Activated CD4-positive, alpha-beta T cell treated with anti-CD3 and anti-CD28 coated beads for 24 hours (primary cell): ENCODE results near the gene IL15.
"Not testable (repeated sequence)": the region's sequence is repeated elsewhere in the genome, so short reads cannot be mapped to it uniquely, and the experiment has no call there.

ENCODE experiments used
- DNase-seq, 2 donors: peaks; one replicate each; pipeline ENCODE4 v3.0.0-alpha.2; 2020; ENCODE audit warnings: low read depth in 2 of 2

Gene IL15

DNA sequence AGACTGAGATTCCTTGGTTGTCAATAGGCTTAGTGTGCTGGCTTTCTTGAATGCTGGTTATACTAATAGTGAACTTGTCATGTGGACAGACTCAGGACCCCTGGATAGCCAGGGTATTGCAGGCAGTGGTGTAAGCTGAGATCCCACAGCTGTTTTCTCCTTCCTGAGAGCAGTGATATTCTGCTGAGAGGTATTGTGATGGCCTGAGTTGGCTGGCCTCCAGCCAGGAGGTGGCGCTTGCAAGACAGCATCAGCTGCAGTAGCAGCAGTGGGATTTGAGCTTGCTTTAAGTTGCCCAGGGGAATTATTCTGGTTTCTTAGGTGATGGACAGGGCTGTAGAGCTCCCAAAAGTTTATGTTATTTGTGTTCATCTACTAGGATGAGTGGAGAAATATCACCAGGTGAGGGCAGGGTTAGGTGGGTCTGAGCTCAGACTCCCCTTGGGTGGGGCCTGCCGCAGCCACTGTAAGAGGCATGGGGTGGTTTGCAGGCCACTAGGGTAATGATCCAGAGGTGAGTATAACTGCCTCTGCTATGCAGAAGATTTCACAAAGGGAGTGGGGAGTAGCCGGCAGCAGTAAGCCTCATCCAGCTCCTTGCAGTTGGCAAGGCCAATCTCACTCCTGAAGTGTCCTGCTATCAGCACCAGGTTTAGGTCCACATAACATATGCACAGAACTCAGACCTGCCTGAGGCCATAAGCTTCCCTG lies 66.2 kb downstream of the IL15 start:
- no peak for DNase-seq

GRCh38 chr4:141703497-141703896 lies 67.1 kb downstream of the IL15 start:
- no peak for DNase-seq

DNA sequence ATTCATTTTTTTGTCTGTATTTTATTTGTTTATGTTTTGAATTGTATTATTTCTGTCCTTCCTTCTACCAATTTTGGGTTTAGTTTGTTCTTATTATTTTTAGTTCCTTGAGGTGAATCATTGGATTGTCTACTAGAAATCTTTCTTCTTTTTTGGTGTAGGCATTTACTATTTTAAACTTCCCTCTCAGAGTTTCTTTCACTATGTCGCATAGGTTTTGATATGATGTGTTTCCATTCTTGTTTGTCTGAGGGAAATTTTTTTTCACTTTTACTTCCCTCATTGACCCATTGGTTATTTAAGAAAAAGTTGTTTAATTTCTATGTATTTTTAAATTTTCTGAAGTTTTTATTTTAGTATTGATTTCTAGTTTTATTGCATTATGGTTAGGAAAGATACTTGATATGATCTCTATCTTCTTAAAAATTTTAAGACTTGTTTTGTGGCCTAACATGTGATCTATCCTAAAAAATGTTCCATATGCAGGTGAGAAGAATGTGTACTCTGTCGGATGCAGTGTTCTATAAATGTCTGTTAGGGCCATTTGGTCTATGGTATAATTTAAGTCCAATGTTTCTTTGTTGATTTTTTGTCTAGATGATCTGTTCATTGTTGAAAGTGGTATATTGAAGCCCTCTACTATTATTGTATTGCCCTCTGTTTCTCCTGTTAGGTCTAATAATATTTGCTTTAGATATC lies 68.8 kb downstream of the IL15 start:
- DNase-seq, result no peak

DNA sequence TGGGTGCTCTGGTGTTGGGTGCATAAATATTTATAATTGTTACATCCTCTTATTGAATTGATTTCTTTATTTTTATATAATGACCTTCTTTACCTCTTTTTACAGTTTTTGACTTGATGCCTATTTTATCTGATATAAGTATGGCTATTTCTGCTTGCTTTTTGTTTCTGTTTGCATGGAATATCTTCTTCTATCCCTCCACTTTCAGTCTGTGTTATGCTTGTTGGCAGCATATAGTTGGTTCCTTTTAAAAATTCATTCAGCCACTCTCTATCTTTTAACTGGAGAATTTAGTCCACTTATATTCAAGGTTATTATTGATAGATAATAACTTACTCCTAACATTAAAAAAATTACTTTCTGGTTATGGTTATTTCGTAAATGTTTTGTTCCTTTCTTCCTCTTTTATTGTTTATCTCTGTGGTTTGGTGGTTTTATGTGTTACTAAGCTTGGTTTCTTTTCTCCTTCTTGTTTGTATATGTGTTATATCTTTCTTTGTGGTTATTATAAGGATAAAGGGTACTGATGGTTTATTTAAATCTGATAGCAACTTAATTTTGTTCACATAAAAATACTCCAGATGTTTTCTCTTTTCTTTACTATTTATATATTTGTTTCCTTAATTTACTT lies 69.5 kb downstream of the IL15 start:
- DNase-seq, result no peak

DNA sequence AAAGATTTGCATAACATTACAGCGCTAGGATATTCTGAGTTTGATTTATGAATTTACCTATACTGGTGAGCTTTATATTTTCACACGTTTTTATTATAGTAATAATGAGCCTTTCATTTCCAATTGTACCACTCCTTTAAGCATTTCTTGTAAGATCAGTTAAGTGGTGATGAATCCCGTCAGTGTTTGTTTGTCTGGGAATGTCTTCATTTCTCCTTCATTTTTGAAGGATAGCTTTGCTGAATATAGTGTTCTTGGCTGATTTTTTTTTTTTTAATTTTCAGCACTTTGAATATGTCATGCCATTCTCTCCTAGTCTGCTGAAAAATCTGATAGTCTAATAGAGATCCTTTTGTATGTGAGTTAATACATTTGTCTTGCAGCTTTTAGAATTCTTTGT lies 70.1 kb downstream of the IL15 start:
- no peak for DNase-seq

GRCh38 chr4:141711211-141711610 lies 74.8 kb downstream of the IL15 start:
- no peak for DNase-seq

- DNase-seq, result no peak
These were observed 76.8 kb downstream of the IL15 start for GRCh38 chr4:141713185-141713584.

DNA sequence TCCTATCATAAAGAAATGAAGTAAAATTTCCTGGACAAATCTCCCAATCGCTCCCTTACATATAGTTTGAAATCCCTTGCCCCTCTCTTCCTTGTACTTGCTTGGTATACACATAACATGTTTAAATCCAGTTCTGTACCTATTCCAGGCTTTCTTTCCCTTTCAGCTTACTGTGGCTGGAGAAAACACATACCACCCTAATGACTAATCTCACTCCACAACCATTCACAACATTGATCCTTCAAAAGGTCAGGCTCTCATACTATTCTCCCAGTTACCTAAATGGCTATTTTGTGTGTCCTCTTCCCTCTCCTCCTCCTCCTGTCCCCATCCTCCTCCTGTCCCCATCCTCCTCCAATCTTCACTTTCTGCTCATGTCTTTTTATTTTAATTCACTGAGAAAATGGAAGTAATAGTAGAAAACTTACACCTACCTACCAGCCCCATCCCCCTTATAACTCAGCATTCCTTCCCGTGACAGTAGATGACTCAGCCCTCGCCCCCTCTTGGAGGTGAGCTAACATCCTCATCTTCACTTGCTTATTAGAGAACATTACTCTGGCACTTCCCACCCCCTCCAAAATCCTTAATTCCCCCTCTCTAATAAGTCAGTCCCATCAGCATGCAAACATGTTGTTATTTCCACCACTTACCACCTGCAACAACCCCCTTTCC lies 77.5 kb downstream of the IL15 start:
- no peak for DNase-seq

GRCh38 chr4:141719585-141719984 lies 83.2 kb downstream of the IL15 start:
- no peak for DNase-seq

DNA sequence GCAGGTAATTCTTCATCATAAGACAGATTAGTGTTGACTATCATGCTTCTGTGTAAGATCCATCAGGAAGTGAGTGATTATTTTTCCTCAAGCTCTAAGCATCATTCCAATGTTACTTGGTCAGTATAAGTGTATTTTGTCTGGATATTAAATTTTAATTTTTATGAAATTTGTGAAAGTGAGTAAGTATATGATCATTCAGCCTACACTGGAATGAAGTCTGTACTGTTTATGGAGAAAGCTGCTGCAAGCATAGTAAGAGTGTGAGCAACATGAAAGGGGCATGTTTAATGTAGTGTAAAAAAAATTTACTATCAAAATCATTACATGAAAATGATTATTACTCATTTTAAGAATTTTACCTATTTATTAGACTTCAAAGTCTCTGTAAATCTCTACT lies 84.8 kb downstream of the IL15 start:
- no peak for DNase-seq

- DNase-seq, result no peak
These were observed 88.3 kb downstream of the IL15 start for GRCh38 chr4:141724646-141725045.

DNA sequence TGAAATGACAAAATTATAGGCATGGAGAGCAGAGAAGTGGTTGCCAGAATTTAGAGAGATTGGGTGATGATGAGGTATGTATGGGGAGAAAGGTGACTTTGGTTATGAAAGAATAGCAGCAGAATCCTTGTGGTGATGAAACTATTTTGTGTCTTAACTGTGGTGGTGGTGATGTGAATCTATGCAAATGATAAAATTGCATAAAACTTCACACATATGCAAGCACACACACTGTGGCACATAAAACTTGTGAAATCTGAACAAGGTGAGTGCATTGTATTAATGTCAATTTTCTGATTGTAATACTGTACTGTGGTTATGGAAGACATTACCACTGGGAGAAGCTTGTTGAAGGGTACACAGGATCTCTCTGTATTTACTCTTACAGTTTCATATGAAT lies 91.0 kb downstream of the IL15 start:
- DNase-seq, result no peak

DNA sequence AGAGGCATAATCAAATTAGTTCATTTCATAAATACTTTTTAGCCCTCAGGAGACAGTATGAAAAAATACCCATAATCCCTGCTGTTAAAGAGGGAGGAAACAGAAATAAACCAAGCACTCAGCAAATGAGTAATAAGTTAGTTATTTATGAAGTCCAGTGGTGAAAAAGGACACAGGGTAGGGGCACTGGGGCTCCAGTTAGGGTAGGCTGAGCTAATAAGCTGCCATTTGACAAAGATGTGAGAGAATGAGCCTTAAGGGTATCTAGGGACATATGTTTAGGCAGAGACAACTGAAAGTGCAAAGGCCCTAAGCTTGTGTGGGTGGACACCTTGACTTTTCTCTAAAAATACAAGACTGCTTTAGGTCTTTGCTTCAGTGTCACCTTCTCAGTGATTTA lies 94.4 kb downstream of the IL15 start:
- no peak for DNase-seq

GRCh38 chr4:141731481-141731880 lies 95.1 kb downstream of the IL15 start:
- no peak for DNase-seq

- DNase-seq, result no peak
These were observed 103.3 kb downstream of the IL15 start for GRCh38 chr4:141739636-141740035.

- no peak for DNase-seq
These were observed 109.6 kb downstream of the IL15 start for GRCh38 chr4:141746026-141746425.

DNA sequence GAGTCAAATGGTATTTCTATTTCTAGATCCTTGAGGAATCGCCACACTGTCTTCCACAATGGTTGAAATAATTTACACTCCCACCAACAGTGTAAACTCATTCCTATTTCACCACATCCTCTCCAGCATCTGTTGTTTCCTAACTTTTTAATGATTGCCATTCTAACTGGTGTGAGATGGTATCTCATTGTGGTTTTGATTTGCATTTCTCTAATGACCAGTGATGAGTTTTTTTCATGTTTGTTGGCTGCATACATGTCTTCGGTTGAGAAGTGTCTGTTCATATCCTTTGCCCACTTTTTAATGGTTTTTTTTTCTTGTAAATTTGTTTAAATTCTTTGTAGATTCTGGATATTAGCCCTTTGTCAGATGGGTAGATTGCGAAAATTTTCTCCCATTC lies 115.4 kb downstream of the IL15 start:
- not testable (repeated sequence) for DNase-seq

DNA sequence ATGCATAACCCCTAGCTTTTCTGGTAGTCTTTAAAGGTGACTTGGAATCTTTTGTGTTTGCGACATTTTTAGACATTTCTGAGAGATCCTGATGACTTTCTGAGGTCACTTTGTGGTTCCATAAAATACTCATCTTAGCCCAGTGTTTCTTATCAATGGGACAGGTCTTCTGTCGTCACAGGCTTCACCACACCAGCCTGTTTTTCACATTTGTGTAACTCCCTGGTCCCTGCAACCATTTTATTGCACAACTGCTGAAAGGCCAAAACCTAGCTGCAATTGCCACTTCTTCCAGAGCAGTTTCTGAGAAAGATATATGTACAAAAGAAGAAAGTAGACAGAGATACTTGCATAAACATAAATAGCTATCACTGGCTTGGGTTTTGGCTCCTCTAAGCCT lies 120.9 kb downstream of the IL15 start:
- DNase-seq, result no peak

DNA sequence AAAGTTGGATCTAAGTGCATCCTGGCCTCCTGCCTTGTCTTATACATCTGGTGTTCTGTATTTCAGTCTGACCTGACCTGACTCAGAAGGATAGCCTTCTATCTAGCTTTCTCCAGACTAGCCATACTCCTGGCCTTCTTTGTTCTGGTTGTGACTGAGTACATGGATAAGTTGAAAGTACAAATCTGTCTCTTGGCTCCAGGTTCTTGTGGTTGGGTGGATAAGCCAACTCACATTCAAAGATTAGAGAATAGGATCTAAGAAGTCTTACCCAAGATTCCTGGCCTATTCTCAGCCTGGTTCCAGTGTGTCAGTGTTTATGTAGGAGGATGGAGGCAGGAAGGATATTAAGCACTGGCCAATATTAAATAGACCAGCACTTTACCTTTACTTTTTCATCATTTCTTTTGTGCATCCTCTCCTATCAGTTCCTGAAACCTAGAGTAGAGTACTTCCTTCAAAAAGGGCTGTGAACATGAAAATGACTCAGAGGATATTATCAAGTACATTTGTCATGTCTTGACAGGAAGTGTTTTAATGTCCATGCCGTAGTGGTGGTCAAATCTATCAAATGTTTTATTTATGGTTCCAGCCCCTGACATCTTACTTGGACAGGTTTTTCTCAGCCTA lies 123.5 kb downstream of the IL15 start:
- DNase-seq, result no peak

- no peak for DNase-seq
These were observed 125.5 kb downstream of the IL15 start for GRCh38 chr4:141761926-141762325.

DNA sequence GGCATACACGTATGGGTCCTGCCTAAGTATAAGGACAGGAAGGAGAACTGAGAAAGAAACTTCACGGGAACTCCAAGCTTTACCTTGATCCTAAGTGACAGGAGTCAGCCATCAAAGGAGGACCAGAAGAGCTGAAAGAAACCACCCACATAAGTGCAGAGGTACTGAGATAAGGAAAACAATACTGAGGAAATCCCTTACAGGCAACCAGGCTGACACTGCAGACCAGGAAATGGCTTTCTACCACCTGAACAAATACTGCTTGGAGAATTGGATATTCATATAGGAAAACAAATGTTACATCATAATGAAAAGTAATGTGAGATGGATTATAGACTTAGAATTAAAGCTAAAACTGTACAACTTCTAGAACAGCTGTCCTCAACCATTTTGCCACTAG lies 127.0 kb downstream of the IL15 start:
- no peak for DNase-seq

DNA sequence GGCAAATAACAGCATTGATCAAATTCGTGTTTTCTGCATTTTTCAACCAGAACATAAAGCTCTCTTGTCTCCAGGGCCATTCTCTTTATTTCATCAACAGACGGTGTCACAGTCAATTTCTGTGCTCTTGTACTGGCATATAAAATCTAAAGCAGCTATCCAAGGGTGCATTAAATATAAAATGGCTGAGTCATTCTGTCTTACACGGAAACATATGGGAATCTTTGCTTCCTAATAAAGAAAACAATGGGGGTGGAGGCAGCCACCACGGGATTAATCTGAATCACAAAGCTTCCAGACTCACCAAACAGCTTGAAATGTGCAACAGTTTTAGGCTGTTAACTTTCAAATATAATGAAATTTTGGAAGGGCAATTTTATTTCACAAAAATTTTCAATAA lies 132.6 kb downstream of the IL15 start:
- no peak for DNase-seq
